CD4-positive, alpha-beta memory T cell (primary cell): ENCODE data around the gene SP8. TPM values are rescaled to one million over a fixed set of nuclear protein-coding genes. Genes with fewer than 3 reads are reported as not detected.

Experiments used
- CTCF ChIA-PET: fragments of 350-600 bp; sonication (Branson Sonifier 250); formaldehyde crosslinking; loops from one replicate; lab custom pipeline; 2021; ENCODE audit warnings: inconsistent platforms; ENCODE audit not compliant: partially characterized antibody; lab: Charles Lee
- POLR2A ChIA-PET: fragments of 350-600 bp; sonication (Branson Sonifier 250); formaldehyde crosslinking; loops from one replicate; lab custom pipeline; 2021; ENCODE audit not compliant: partially characterized antibody; lab: Charles Lee
- DNase-seq, 5 donors: peaks; one replicate each; pipeline versions ENCODE4 v3.0.0 to v3.0.0-alpha.2; 2020 to 2022; ENCODE audit warnings: mixed read lengths in 1 of 5
- H3K27ac ChIP-seq: one replicate; pipeline ENCODE4 v1.7.0; 2013; ENCODE audit warnings: low read depth, low read length
- H3K27me3 ChIP-seq: 2 replicates; pipeline ENCODE4 v1.7.0; 2013; ENCODE audit warnings: mild to moderate bottlenecking, low read length, moderate library complexity; ENCODE audit not compliant: insufficient read depth
- H3K36me3 ChIP-seq: 2 replicates; pipeline ENCODE4 v1.7.0; 2013; ENCODE audit warnings: mild to moderate bottlenecking, low read length, moderate library complexity; ENCODE audit not compliant: insufficient read depth
- H3K4me1 ChIP-seq: 2 replicates; pipeline ENCODE4 v1.7.0; 2013; ENCODE audit warnings: mild to moderate bottlenecking, low read length, moderate library complexity; ENCODE audit not compliant: insufficient read depth
- H3K4me3 ChIP-seq, 2 donors: one replicate each; pipeline ENCODE4 v1.7.0; 2013; ENCODE audit warnings: low read length in 2 of 2, mild to moderate bottlenecking in 1 of 2
- H3K9me3 ChIP-seq, 2 donors: one replicate each; pipeline ENCODE4 v1.7.0; 2013; ENCODE audit warnings: low read length in 2 of 2, control low read depth in 1 of 2; ENCODE audit not compliant: control insufficient read depth in 1 of 2
- H3K27ac Mint-ChIP-seq, 7 donors: one replicate each; pipeline ENCODE4 v1.8.0; 2020 to 2021; ENCODE audit warnings: mixed read lengths in 7 of 7, mild to moderate bottlenecking in 6 of 7, inconsistent platforms in 3 of 7, moderate library complexity in 3 of 7
- H3K27me3 Mint-ChIP-seq, 2 donors: one replicate each; pipeline ENCODE4 v1.8.0; 2020 to 2021; ENCODE audit warnings: mixed read lengths in 2 of 2
- H3K36me3 Mint-ChIP-seq, 2 donors: one replicate each; pipeline ENCODE4 v1.8.0; 2020 to 2021; ENCODE audit warnings: mixed read lengths in 2 of 2, inconsistent platforms in 1 of 2, mild to moderate bottlenecking in 1 of 2
- H3K4me1 Mint-ChIP-seq, 4 donors: one replicate each; pipeline ENCODE4 v1.8.0; 2020 to 2021; ENCODE audit warnings: mixed read lengths in 4 of 4, mild to moderate bottlenecking in 1 of 4
- H3K4me3 Mint-ChIP-seq, 8 donors: one replicate each; pipeline ENCODE4 v1.8.0; 2020 to 2021; ENCODE audit warnings: mixed read lengths in 8 of 8, mild to moderate bottlenecking in 7 of 8, moderate library complexity in 6 of 8, inconsistent platforms in 3 of 8
- H3K9me3 Mint-ChIP-seq, 8 donors: one replicate each; pipeline ENCODE4 v1.8.0; 2020 to 2021; ENCODE audit warnings: mixed read lengths in 8 of 8, mild to moderate bottlenecking in 5 of 8, inconsistent platforms in 3 of 8, moderate library complexity in 1 of 8
- intact Hi-C: fragments of 100-400 bp; cut with micrococcal nuclease; formaldehyde crosslinking; loops from one replicate; pipeline ENCODE4 v1.15.1; 2023
- polyA plus RNA-seq, 2 donors: library from polyadenylated mRNA; unstranded; fragments of 300-500 nt; fragmentation: Illumina TruSeq; gene quantifications; one replicate each; pipeline ENCODE4 v1.2.3, GENCODE V29; 2021
- total RNA-seq, 2 experiments: library from RNA; stranded (reverse); gene quantifications; one replicate each; pipeline ENCODE4 v1.2.3, GENCODE V29; 2021

SP8 gene
- total and polyA plus RNA-seq, 4 experiments from 2014 or later = not detected

DNA sequence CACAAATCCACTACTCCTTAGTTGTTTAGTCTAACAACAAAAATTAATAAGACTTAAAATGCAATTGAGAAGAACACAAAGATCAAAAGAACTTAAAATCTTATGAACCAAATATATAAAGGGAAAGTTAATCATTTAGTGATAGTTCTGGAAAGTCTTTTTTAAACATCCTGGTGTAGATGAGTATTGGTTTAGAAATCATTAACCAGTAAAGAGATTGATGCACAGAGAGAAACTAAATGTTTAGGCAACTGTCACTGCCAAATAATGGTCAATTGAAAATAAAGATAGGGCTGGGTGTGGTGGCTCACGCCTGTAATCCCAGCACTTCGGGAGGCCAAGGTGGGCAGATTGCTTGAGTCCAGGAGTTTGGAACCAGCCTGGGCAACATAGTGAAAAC lies 44.9 kb downstream of the SP8 start:
- no peak overlapping the region for H3K4me3 Mint-ChIP-seq
- no peaks in the 10 kb centered on the region for H3K4me1 ChIP-seq
- no peaks in the 10 kb centered on the region for H3K4me1 Mint-ChIP-seq
- CTCF ChIA-PET = no interaction called here
- no peaks in the 10 kb centered on the region for H3K36me3 Mint-ChIP-seq
- no peaks in the 10 kb centered on the region for H3K27me3 ChIP-seq
- no peak for DNase-seq
- intact Hi-C loops = no loop called here
- H3K4me3 ChIP-seq = no peak overlapping the region
- H3K9me3 Mint-ChIP-seq = peaks cover 0 to 3% (median 0%) of the 10 kb centered on the region in 8 donors
- POLR2A ChIA-PET = no interaction called here
- no peaks in the 10 kb centered on the region for H3K36me3 ChIP-seq
- H3K27me3 Mint-ChIP-seq = peaks cover 5 to 6% of the 10 kb centered on the region in 2 donors
- H3K27ac Mint-ChIP-seq = no peak overlapping the region
- H3K9me3 ChIP-seq = no peaks in the 10 kb centered on the region
- H3K27ac ChIP-seq = no peak overlapping the region

DNA sequence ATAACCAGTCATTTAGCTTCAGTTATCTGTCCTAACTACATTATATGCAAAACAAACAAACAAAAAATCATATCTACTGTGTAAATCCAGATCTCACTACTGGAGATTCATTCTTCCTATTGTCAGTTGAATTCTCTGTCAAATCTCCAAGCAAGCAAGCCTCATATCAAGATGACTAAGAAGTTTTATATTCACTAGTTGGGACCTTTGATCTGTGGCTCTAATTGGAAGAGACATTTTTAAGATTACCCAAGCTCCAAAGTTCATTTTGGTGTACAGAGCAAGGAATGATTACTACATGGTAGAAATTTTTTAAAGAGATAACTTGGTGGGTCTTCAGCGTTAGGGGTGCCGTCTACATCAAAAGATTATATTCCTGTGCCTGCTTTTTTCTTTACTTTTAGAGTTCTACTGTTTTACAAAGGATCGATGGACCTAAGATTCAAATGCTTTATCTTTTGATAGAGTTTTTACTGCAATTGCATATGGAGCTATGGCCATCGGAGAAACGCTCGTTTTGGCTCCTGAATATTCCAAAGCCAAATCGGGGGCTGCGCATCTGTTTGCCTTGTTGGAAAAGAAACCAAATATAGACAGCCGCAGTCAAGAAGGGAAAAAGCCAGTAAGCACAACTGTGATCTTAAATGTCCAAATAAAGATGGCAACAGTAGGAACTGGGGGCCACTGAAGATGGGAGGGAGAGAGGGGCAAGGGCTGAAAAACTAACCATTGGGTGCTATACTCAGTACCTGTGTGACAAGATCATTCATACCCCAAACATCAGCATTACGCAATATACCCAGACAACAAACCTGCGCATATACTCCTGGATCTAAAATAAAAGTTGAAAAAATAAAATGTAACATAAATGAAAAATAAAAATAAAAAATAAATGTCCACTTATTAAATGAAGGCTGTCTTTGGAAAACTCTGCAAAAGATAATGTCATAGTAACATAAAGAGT lies 47.9 kb downstream of the SP8 start:
- H3K9me3 ChIP-seq = no peaks in the 10 kb centered on the region
- H3K36me3 ChIP-seq = no peaks in the 10 kb centered on the region
- no peak overlapping the region for H3K4me3 Mint-ChIP-seq
- no peaks in the 10 kb centered on the region for H3K4me1 Mint-ChIP-seq
- peaks cover 0 to 2% (median 0%) of the 10 kb centered on the region in 8 donors for H3K9me3 Mint-ChIP-seq
- H3K36me3 Mint-ChIP-seq = no peaks in the 10 kb centered on the region
- H3K27me3 Mint-ChIP-seq = peaks cover 4 to 8% of the 10 kb centered on the region in 2 donors
- no peak for DNase-seq
- H3K4me1 ChIP-seq = no peaks in the 10 kb centered on the region
- H3K4me3 ChIP-seq = no peak overlapping the region
- no peak overlapping the region for H3K27ac Mint-ChIP-seq
- intact Hi-C loops = no loop called here
- H3K27ac ChIP-seq = no peak overlapping the region
- POLR2A ChIA-PET = no interaction called here
- no peaks in the 10 kb centered on the region for H3K27me3 ChIP-seq
- CTCF ChIA-PET = no interaction called here

DNA sequence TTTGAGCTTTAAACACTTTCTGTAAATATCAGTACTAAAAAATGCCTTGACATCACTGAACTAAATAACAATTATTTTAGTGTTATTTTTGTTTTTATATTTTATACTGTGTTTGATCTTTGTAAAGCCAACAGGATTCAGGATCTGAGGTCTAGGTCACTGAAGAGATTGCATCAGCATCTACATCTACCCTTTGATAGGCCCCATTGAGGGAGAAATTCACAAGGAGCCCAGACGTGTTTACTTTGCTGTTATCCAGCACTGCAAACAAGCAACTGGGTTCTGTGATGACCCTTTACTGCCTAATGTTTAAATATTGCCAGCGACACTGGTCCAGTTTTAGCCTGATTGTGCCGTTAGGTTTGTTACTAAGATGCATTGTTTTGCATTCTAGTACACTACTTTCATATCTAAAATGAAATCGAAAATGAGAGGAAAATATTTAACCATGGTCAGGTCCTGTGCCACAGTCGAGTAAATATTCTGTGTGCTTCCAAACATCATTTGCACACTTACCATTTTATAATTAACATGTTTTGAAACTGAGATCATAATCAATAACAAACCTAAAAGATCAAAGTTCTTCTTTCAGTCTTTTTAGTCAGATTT lies 48.7 kb downstream of the SP8 start:
- CTCF ChIA-PET = no interaction called here
- Histone ChIP-seq H3K36me3 (no peaks in the 10 kb centered on the region), H3K9me3 (no peaks in the 10 kb centered on the region), H3K27ac (no peak overlapping the region), H3K4me1 (no peaks in the 10 kb centered on the region), H3K27me3 (no peaks in the 10 kb centered on the region), H3K4me3 (no peak overlapping the region)
- intact Hi-C loops = no loop called here
- Mint-ChIP-seq H3K4me1 (no peaks in the 10 kb centered on the region), H3K27ac (no peak overlapping the region), H3K9me3 (peaks cover 0 to 2% (median 0%) of the 10 kb centered on the region in 8 donors), H3K4me3 (no peak overlapping the region), H3K27me3 (peaks cover 4 to 8% of the 10 kb centered on the region in 2 donors), H3K36me3 (no peaks in the 10 kb centered on the region)
- no peak for DNase-seq
- POLR2A ChIA-PET = no interaction called here

DNA sequence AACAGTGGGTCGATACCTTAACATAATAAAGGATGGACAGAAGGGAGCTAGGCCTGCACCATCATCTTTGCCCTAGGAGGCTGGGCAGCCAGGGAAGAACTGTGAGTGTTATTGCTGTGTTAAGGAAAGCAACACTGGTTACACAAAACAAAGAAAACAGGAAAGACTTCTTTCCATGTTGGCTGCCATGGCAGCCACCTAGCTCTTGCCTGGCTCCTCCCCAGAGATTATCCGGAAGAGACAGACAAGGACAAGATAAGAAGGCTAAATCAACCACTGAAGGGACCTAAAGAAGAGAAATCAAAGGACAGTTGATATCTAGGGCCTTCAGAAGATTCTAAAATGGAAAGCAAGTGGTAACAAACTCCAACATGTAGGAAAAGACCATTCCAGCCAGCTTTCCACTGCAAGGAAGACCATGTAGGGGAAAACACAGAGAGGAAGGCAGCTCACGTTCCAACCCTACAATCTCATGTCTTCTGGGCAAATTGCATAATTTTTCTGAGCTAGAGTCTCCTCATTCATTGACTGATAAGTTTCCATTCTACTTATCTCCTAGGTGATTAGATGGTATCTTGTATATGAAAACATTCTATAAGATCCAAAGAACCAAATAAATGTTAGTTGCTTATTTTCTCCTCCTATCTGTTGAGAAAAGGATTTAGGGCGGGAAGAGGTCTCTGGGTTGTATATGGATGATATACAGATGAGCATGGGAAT lies 51.2 kb downstream of the SP8 start:
- no peak overlapping the region for H3K27ac ChIP-seq
- no peaks in the 10 kb centered on the region for H3K4me1 ChIP-seq
- H3K36me3 ChIP-seq = no peaks in the 10 kb centered on the region
- no peak overlapping the region for H3K27ac Mint-ChIP-seq
- H3K27me3 Mint-ChIP-seq = peaks cover 4 to 10% of the 10 kb centered on the region in 2 donors
- POLR2A ChIA-PET = no interaction called here
- intact Hi-C loops = no loop called here
- H3K36me3 Mint-ChIP-seq = no peaks in the 10 kb centered on the region
- no peaks in the 10 kb centered on the region for H3K9me3 ChIP-seq
- H3K27me3 ChIP-seq = no peaks in the 10 kb centered on the region
- no peak overlapping the region for H3K4me3 ChIP-seq
- CTCF ChIA-PET = no interaction called here
- peaks cover 0 to 3% (median 0%) of the 10 kb centered on the region in 8 donors for H3K9me3 Mint-ChIP-seq
- no peak overlapping the region for H3K4me3 Mint-ChIP-seq
- no peaks in the 10 kb centered on the region for H3K4me1 Mint-ChIP-seq
- no peak for DNase-seq

Other genes with a start within 250 kb of the SP8 start
- not detected for gene ABCB5, start 171.2 kb downstream of the SP8 start, total RNA-seq
- gene ABCB5, start 171.2 kb downstream of the SP8 start, polyA plus RNA-seq = not detected